T-helper 22 cell (primary cell): Measurements from ENCODE around the gene LZIC.
A peak's percentile ranks its signal among the peaks of the same experiment; 100 is the strongest.

ENCODE experiments used
- DNase-seq: peaks from one replicate; pipeline ENCODE4 v3.0.0-alpha.2; 2020; ENCODE audit warnings: low read depth

LZIC gene

GRCh38 chr1:9910423-9911178 is 32.6 kb downstream of the LZIC start:
- peak; percentile 99 for DNase-seq

GRCh38 chr1:9910076-9910422 is 33.1 kb downstream of the LZIC start, which contains the start of gene CTNNBIP1:
Gene CTNNBIP1, minus strand, starts transcription at chr1:9910269. Its CDS starts 38,205 bp downstream, at chr1:9872064.
- DNase-seq, result no peak

GRCh38 chr1:9909234-9910046 is 33.8 kb downstream of the LZIC start:
- peak; percentile 13 for DNase-seq

- DNase-seq, result no peak
Observed at GRCh38 chr1:9908871-9909233, 34.3 kb downstream of the LZIC start.

- no peak for DNase-seq
Observed at GRCh38 chr1:9907441-9907840, 35.8 kb downstream of the LZIC start.

- no peak for DNase-seq
Observed at GRCh38 chr1:9906466-9906865, 36.7 kb downstream of the LZIC start.

GRCh38 chr1:9905010-9905409 is 38.2 kb downstream of the LZIC start:
- no peak for DNase-seq

GRCh38 chr1:9904596-9904995 is 38.6 kb downstream of the LZIC start:
- no peak for DNase-seq

GRCh38 chr1:9903801-9904527 is 39.2 kb downstream of the LZIC start:
- DNase-seq, result no peak

- DNase-seq, result no peak
Observed at GRCh38 chr1:9902060-9902452, 41.1 kb downstream of the LZIC start.

GRCh38 chr1:9901148-9902059 is 41.8 kb downstream of the LZIC start:
- DNase-seq, result no peak

- no peak for DNase-seq
Observed at GRCh38 chr1:9900142-9901043, 42.8 kb downstream of the LZIC start.

- DNase-seq, result no peak
Observed at GRCh38 chr1:9894115-9894514, 49.1 kb downstream of the LZIC start.

- DNase-seq, result no peak
Observed at GRCh38 chr1:9892563-9893528, 50.3 kb downstream of the LZIC start.

- no peak for DNase-seq
Observed at GRCh38 chr1:9891207-9891606, 52.0 kb downstream of the LZIC start.

GRCh38 chr1:9890224-9890731 is 52.9 kb downstream of the LZIC start:
- DNase-seq, result no peak

- no peak for DNase-seq
Observed at GRCh38 chr1:9889411-9889810, 53.8 kb downstream of the LZIC start.

- no peak for DNase-seq
Observed at GRCh38 chr1:9888886-9889285, 54.3 kb downstream of the LZIC start.

- DNase-seq, result no peak
Observed at GRCh38 chr1:9887070-9887469, 56.1 kb downstream of the LZIC start.
